ENCODE results near the gene ACTR2. TPM values are rescaled to one million over a fixed set of nuclear protein-coding genes. Genes with fewer than 3 reads are reported as not detected.
A peak's percentile ranks its signal among the peaks of the same experiment; 100 is the strongest.

The ACTR2 gene
- total RNA-seq, 1 experiment from 2014 or later, result 199 TPM

DNA sequence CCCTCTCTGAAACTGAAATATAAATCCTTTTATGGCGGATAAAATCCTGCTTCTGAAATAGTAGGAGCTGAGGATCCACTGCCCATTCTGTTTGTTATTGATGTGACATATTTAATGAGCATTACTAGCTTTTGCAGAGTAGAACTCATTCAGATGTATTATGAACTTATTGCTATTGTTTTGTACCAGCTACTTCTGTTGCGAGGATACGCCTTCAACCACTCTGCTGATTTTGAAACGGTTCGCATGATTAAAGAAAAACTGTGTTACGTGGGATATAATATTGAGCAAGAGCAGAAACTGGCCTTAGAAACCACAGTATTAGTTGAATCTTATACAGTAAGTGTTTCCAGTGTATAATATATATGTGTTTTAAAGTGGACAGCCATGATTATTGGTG, 27.7 kb downstream of the ACTR2 start:
- Histone ChIP-seq H3K27me3 (ENCODE audit: insufficient read depth, low read length) (no peaks in the 10 kb centered on the region), H4K20me1 (ENCODE audit: insufficient read depth) (peaks cover 9% of the 10 kb centered on the region; the same call in 1 of the 2 replicates), H3K4me1 (ENCODE audit: control insufficient read depth in 1 of 2, insufficient read depth in 2 of 2, low read length in 2 of 2) (0 out of 4 replicates have a peak, but pooled peaks cover 0 to 3% of the 10 kb centered on the region in 2 experiments), H3K4me2 (ENCODE audit: low read length) (no peak overlapping the region), H3K4me3 (replicated peaks in 1 of 2; ENCODE audit: low read depth in 1 of 2, low read length in 2 of 2) (no peak overlapping the region), H3K9ac (ENCODE audit: low read length) (no peak overlapping the region), H3K79me2 (ENCODE audit: insufficient read depth, low read length) (peaks cover 7% of the 10 kb centered on the region; the same call in 1 of the 2 replicates), H3K9me3 (ENCODE audit: control insufficient read depth in 1 of 2, insufficient read depth in 1 of 2, low read depth in 1 of 2, low read length in 2 of 2) (no peaks in the 10 kb centered on the region), H3K36me3 (ENCODE audit: control insufficient read depth in 1 of 2, insufficient read depth in 2 of 2, low read length in 2 of 2) (peaks cover 16 to 24% of the 10 kb centered on the region in 2 experiments), H3K27ac (ENCODE audit: low read depth, low read length) (no peak overlapping the region), H3K9me2 (ENCODE audit: insufficient read depth) (no peaks in the 10 kb centered on the region), H2AFZ (ENCODE audit: low read depth, low read length, poor library complexity, severe bottlenecking) (no peak overlapping the region)
- ATAC-seq, result no peak
- TF ChIP-seq CBX3 (IDR thresholded peaks at IDR 0.05; ENCODE audit: low read depth) (no peak), SRF (IDR thresholded peaks at IDR 0.05; ENCODE audit: low read depth) (no peak), POLR2A (IDR thresholded peaks at IDR 0.05; ENCODE audit: borderline replicate concordance, extremely low read depth, insufficient read depth, insufficient read length) (no peak), ELF1 (IDR thresholded peaks at IDR 0.05; ENCODE audit: borderline replicate concordance, low read depth) (no peak), JUND (IDR thresholded peaks at IDR 0.05) (no peak)
- TF ChIP-seq, protein P1, sequence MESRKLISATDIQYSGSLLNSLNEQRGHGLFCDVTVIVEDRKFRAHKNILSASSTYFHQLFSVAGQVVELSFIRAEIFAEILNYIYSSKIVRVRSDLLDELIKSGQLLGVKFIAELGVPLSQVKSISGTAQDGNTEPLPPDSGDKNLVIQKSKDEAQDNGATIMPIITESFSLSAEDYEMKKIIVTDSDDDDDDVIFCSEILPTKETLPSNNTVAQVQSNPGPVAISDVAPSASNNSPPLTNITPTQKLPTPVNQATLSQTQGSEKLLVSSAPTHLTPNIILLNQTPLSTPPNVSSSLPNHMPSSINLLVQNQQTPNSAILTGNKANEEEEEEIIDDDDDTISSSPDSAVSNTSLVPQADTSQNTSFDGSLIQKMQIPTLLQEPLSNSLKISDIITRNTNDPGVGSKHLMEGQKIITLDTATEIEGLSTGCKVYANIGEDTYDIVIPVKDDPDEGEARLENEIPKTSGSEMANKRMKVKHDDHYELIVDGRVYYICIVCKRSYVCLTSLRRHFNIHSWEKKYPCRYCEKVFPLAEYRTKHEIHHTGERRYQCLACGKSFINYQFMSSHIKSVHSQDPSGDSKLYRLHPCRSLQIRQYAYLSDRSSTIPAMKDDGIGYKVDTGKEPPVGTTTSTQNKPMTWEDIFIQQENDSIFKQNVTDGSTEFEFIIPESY (IDR thresholded peaks at IDR 0.05; ENCODE audit: extremely low read depth, insufficient replicate concordance, low read length), result no peak
- ChIA-PET POLR2A (no interaction called here), RAD21 (ENCODE audit: low non-redundant PET in 1 of 2, low total read pairs in 2 of 2, uncharacterized antibody in 2 of 2, unreplicated experiment in 2 of 2) (no interaction called here), CTCF (no interaction called here)
- intact Hi-C loops (cut with micrococcal nuclease), result no loop called here
- DNase-seq (ENCODE audit: low read depth, low spot score), result no peak
- BruUV-seq (replicated peaks), result no TSS peak

DNA sequence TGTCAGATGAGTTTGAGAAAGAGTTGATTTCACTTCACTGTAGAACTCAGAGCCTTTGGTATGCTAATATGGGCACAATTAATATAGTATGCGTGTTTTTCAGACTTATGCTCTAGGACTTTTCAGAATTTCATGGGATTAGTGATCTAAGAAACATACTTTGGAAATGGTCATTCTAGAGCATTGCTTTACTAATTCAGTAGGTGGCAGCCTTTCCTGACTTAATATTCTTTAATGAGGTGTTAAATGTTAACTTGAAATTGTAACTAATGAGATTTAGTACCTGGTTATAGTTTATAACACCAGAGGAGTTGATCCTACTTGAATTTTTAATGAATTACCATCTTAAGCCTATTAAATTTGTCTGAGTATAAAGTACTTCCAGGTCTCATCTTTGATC, 28.4 kb downstream of the ACTR2 start:
- BruUV-seq (replicated peaks), result no TSS peak
- no peak overlapping the region for H2AFZ ChIP-seq (ENCODE audit: low read depth, low read length, poor library complexity, severe bottlenecking)
- H3K4me1 ChIP-seq (ENCODE audit: control insufficient read depth in 1 of 2, insufficient read depth in 2 of 2, low read length in 2 of 2), result 0 out of 4 replicates have a peak, but pooled peaks cover 0 to 3% of the 10 kb centered on the region in 2 experiments
- H4K20me1 ChIP-seq (ENCODE audit: insufficient read depth), result peaks cover 9% of the 10 kb centered on the region; the same call in 1 of the 2 replicates
- TF ChIP-seq TCF7L2 (IDR thresholded peaks at IDR 0.05; ENCODE audit: borderline replicate concordance, extremely low read depth, insufficient read depth, insufficient read length) (no peak), RAD21 (IDR thresholded peaks at IDR 0.05; ENCODE audit: low read depth) (peak; percentile 44; the same call in 1 of the 2 replicates), POLR2A (IDR thresholded peaks at IDR 0.05; ENCODE audit: borderline replicate concordance, extremely low read depth, insufficient read depth, insufficient read length) (no peak), EZH2 (IDR thresholded peaks at IDR 0.05) (no peak), MAX (IDR thresholded peaks at IDR 0.05) (no peak), CTCF (IDR thresholded peaks at IDR 0.05 in 2 of 3, conservative IDR thresholded peaks at IDR 0.05 in 1 of 3; ENCODE audit: borderline replicate concordance in 1 of 3, insufficient read depth in 1 of 3, low read depth in 2 of 3, low read length in 2 of 3) (peak in 2 of 3 experiments; percentile 26 to 48; a peak in 3 of 6 replicates)
- TF ChIP-seq, protein P2, sequence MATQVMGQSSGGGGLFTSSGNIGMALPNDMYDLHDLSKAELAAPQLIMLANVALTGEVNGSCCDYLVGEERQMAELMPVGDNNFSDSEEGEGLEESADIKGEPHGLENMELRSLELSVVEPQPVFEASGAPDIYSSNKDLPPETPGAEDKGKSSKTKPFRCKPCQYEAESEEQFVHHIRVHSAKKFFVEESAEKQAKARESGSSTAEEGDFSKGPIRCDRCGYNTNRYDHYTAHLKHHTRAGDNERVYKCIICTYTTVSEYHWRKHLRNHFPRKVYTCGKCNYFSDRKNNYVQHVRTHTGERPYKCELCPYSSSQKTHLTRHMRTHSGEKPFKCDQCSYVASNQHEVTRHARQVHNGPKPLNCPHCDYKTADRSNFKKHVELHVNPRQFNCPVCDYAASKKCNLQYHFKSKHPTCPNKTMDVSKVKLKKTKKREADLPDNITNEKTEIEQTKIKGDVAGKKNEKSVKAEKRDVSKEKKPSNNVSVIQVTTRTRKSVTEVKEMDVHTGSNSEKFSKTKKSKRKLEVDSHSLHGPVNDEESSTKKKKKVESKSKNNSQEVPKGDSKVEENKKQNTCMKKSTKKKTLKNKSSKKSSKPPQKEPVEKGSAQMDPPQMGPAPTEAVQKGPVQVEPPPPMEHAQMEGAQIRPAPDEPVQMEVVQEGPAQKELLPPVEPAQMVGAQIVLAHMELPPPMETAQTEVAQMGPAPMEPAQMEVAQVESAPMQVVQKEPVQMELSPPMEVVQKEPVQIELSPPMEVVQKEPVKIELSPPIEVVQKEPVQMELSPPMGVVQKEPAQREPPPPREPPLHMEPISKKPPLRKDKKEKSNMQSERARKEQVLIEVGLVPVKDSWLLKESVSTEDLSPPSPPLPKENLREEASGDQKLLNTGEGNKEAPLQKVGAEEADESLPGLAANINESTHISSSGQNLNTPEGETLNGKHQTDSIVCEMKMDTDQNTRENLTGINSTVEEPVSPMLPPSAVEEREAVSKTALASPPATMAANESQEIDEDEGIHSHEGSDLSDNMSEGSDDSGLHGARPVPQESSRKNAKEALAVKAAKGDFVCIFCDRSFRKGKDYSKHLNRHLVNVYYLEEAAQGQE (IDR thresholded peaks at IDR 0.05; ENCODE audit: low read depth), result no peak
- RAD21 ChIA-PET (ENCODE audit: low non-redundant PET in 1 of 2, low total read pairs in 2 of 2, uncharacterized antibody in 2 of 2, unreplicated experiment in 2 of 2), result no interaction called here
- POLR2A ChIA-PET, result no interaction called here
- H3K27ac ChIP-seq (ENCODE audit: low read depth, low read length), result no peak overlapping the region
- no peaks in the 10 kb centered on the region for H3K9me2 ChIP-seq (ENCODE audit: insufficient read depth)
- H3K9me3 ChIP-seq (ENCODE audit: control insufficient read depth in 1 of 2, insufficient read depth in 1 of 2, low read depth in 1 of 2, low read length in 2 of 2), result no peaks in the 10 kb centered on the region
- H3K4me2 ChIP-seq (ENCODE audit: low read length), result no peak overlapping the region
- intact Hi-C loops (cut with micrococcal nuclease), result no loop called here
- H3K4me3 ChIP-seq (replicated peaks in 1 of 2; ENCODE audit: low read depth in 1 of 2, low read length in 2 of 2), result no peak overlapping the region
- no peak for DNase-seq (ENCODE audit: low read depth, low spot score)
- peaks cover 8% of the 10 kb centered on the region for H3K79me2 ChIP-seq (ENCODE audit: insufficient read depth, low read length)
- H3K27me3 ChIP-seq (ENCODE audit: insufficient read depth, low read length), result no peaks in the 10 kb centered on the region
- H3K36me3 ChIP-seq (ENCODE audit: control insufficient read depth in 1 of 2, insufficient read depth in 2 of 2, low read length in 2 of 2), result peaks cover 16 to 21% of the 10 kb centered on the region in 2 experiments
- no peak for ATAC-seq
- CTCF ChIA-PET, result no interaction called here
- no peak overlapping the region for H3K9ac ChIP-seq (ENCODE audit: low read length)
